SW 1271 (cell line): ENCODE data around the gene ITIH1.

ENCODE experiments used
- DNase-seq, 2 experiments: peaks; one replicate each; lab custom pipeline; 2025; lab: John Stamatoyannopoulos, UW

Gene ITIH1

DNA sequence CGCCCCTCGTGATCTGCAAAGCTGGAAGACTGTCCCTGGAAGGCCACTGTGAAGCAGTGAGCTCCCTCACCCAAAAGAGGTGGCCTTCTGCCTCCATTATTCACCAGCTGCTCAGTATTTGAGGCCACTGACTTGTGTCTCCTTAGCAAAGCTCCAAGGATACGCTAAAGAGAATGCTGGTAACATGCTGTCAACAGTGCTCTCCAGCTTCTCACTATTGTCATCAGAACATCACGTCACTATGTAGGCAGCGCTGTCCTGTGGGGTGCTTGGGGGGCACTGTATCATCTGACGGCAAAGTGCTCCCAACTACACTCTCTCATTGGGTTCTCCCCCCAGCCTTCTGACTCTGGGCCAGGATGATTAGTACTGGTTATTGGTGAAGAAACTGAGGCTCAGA is 38.8 kb downstream of the ITIH1 start:
- no peak for DNase-seq

- no peak for DNase-seq
Observed at GRCh38 chr3:52816654-52817053, 39.3 kb downstream of the ITIH1 start.

DNA sequence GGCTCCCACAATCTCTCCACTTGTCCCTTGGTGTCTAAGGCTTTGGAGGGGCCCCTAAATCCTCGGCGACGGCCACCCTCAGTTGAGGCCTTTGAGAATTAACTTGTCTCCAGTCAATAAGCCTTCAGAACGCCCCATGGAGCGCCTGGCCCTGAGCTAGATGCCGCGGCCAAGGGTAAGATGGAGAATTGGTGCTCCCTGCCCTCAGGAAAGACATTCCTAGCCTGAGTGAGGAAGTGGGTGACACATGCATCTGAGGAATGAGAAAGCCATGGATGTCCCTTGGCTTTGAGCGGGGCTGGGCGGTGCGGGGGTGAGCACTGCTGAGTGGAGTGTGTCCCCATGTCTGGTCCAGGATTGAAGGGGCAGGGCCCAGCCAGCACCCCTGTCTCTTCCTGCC is 39.8 kb downstream of the ITIH1 start:
- DNase-seq: no peak

DNA sequence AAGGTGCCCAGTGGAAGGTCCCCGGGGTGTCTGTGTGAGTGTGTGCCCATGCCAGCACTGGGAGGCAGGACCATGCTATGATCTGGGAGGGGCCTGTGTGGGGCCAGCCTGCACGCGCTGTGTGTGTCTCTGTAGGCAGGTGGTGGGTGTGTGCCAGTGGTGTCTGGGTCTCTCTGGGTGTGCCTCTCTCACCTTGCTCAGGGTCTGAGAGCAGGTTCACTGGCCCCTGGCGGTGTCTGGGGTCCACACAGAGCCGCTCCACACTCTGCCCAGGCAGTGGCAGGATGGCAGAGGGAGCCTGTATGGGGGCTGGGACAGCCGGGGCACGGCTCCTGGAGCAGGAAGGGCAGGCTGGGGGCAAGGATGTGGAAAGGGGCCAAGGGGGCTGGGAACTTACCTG is 40.5 kb downstream of the ITIH1 start:
- no peak for DNase-seq

DNA sequence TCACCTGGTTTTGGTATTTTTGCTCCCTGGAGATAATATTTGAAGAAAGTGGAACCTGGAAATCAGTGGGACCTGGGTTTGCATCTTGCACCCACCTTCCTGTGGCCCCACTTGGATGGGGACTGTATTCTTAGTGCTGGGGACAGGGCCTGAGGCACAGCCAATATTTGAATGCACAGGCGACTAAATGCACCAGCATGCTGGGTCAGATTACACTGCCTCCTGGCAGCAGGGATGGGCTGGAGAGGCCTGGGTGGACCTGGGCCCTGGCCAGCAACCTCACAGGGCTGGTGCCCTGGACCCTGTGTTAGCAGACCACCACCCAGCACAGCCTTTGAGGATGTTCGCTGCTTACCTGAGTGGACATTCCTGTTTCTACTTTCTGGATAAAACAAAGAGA is 42.5 kb downstream of the ITIH1 start:
- DNase-seq: no peak

- peak in 1 of 2 experiments; percentile 5 for DNase-seq
Observed at GRCh38 chr3:52820736-52821135, 43.3 kb downstream of the ITIH1 start.

DNA sequence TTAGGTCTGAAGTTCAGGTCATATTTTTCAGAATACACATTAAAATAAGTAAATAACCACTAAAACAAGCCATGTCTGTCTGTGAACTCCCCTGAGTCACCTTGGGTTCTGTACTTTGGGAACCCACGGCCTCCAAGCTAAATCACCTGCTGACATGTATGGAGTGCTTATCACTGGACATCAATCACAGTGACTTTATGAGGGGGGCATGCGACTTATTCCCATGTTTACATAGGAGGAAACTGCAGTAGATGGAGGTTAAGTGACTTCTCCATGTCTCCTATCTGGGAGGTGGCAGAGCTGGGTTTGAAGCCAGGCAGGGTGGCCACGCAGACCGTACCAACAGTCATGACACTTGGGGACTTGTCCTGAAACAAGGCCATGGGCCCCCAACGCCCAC is 45.0 kb downstream of the ITIH1 start:
- no peak for DNase-seq

DNA sequence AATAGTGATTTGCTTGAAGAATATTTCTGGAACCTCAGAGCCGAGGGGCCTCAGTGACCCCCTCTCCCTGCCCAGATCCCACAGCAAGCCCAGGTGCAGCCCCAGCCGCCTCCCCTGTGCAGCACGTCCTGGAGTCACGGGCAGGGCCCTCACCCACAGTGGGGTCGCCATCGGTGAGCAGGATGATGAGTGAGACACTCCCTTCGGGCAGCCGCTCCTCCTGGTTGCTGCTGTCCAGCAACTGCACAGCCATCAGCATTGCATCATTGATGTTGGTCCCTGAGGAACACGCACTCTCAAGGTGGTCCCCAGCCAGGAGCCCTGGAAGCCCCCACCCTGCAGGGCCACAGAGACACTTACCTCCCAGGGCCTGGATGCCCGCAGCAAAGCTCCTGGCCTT is 46.6 kb downstream of the ITIH1 start:
- no peak for DNase-seq

DNA sequence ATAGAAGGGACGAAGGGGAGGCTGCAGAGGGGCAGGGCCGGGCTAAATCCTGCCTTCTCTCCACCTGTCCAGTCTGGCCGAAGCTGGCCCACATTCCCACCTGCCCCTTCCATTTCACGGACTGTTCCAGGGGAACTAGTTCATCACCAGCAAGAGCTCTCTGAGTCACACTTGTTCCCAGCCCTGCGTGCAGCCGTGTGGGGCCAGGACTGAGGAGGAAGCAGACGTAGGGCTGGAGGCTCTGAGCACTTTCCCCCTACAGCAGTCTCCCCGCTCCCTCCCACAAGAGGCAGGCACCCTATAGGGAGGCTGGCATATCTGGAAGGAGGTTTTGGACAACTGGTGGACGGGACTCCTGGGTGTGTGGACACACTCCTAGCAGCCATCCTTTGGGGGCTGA is 50.0 kb downstream of the ITIH1 start:
- no peak for DNase-seq

GRCh38 chr3:52827866-52828376 is 50.5 kb downstream of the ITIH1 start:
- no peak for DNase-seq

DNA sequence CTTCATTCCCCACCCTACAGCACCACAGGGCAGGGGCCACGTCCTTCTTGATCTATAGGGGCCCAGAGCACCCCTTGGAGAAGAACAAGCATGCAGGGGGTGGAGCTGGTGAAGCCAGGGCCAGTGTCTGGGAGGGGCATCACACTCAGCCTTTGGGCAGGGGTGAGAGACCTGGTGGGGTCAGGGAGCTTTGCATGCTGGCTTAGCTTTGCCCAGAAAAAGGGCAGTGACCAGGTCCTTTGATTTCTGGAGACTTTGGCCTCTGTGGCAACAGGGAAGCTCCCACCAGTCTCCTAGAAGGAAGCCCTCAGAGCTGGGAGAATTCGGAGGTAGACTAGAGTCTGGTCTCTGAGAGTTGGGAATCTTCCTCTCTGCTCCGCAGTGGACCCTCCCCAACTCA is 52.1 kb downstream of the ITIH1 start:
- DNase-seq: no peak

GRCh38 chr3:52829906-52830463 is 52.6 kb downstream of the ITIH1 start:
- DNase-seq: no peak

GRCh38 chr3:52830535-52831258 is 53.3 kb downstream of the ITIH1 start, which contains the start of gene ITIH4:
Gene ITIH4 (minus strand): TSS chr3:52830672. CDS start chr3:52830642, 30 bp downstream.
- no peak for DNase-seq

- peak in 1 of 2 experiments; percentile 32 for DNase-seq
Observed at GRCh38 chr3:52831500-52832301, 54.3 kb downstream of the ITIH1 start.

GRCh38 chr3:52833202-52833601 is 55.8 kb downstream of the ITIH1 start:
- DNase-seq: no peak

DNA sequence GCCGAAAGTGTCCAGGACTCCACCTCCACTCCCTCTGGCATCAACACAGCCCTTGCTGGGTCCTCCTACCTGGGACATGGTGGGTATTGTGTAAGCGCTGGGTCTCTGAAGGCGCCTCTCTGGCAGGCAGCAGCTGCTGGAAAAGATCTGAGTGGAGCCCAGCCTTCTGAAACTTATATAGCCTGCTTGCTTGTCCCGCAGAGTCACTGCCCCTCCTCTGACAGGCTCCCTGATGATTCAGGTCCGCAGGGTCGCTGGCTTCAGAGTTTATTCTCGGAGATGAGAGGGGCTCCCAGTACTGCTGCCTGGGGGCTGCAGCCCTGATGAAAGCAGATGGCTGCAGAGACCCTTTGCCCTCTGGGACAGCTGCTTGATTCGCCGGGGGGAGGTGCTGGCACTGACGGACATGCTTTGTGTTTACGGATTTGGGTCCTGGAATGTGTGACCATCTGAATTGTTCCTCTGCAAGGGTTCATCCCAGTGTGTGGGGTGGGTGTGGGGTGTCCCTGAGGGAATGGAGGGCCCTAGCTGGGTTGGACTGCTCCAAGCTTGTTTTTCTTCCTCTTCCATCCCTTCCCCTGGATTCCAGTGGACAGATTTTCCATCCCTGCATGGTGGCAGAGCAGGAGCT is 57.6 kb downstream of the ITIH1 start, which contains the start of gene MUSTN1:
MUSTN1 (minus strand) TSS at position 149 of the 631 bp plus-strand sequence; CDS start at position 78, 71 bp downstream.
- DNase-seq: no peak

GRCh38 chr3:52835766-52836470 is 58.5 kb downstream of the ITIH1 start:
- DNase-seq: no peak

DNA sequence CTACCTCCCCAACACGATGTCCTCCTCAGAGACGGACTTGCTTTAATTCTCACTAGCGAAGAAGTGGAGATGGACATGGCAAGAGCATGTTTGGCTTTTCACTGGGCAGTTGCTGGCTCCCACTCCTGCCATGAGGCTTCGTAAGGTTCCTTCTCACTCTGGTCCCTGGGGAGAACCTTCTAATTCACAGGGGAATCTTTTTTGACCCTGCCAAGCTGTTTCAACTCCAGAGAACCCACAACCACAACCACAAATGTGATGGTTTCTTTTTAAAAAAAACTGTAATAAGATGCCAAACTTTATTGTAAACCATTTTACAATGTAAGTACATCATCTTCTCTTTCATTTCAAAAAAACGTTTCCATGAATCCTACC is 59.1 kb downstream of the ITIH1 start:
- DNase-seq: no peak

GRCh38 chr3:52836986-52837385 is 59.6 kb downstream of the ITIH1 start:
- no peak for DNase-seq

- no peak for DNase-seq
Observed at GRCh38 chr3:52838561-52839267, 61.3 kb downstream of the ITIH1 start.

DNA sequence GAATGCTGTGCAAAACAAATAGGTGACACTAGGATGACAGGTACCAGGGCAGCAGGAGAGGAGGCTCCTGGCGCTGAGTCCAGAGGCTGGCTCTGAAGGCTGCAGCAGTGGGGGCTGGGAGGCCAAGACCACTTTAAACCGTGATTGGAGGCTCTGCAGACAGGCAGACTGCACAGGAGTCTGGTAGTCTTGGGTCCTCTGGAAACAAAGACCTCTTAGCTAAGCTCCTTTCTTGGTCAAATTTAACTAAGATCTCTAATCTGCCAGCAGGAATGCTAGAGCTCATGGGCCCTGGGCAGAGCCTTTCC is 61.8 kb downstream of the ITIH1 start:
- DNase-seq: no peak
